ENCODE data around the gene ATP8B3.

DNA sequence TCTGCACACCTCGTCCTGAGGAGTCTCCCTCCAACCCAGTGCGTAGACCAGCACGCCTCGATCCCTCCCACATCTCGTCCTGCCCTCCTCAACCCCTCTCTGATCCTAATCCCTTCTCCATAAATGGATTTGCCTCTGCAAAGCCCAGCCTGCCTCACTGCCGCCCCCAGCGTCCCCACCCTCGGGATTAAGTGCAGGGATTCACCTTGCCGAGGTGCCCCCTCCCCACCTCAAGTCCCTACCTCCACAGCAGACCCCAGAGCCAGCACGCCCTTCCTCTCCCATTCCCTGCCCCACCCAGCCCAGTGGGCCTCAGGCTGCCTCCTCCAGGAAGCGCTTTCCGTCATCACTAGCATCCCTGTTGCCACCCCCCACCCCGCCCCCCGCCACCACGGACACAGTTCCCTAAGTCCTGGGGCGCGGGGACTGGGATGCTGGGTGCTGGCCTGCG lies 47.3 kb upstream of the ATP8B3 start:
- no peak for TF ChIP-seq EZH2 (IDR thresholded peaks at IDR 0.05; ENCODE audit: borderline replicate concordance, low read depth, low read length, poor library complexity, severe bottlenecking)
- no peak for TF ChIP-seq CTCF (conservative IDR thresholded peaks at IDR 0.05; ENCODE audit: low read depth, low read length)
